HG02981 (cell line): ENCODE results near the gene ADGRL1.
"Not testable (repeated sequence)": the region's sequence is repeated elsewhere in the genome, so short reads cannot be mapped to it uniquely, and the experiment has no call there.

Experiments used
- ATAC-seq: cut with Tn5 transposase; IDR thresholded peaks from one replicate; pipeline ENCODE4 v1.9.1; 2021; ENCODE audit warnings: mild to moderate bottlenecking, moderate library complexity; ENCODE audit not compliant: unreplicated experiment

Gene ADGRL1

GRCh38 chr19:14221345-14221744 is 15.4 kb upstream of the ADGRL1 start:
- ATAC-seq, result not testable (repeated sequence)

GRCh38 chr19:14218620-14219330 is 12.8 kb upstream of the ADGRL1 start:
- ATAC-seq, result no peak

- ATAC-seq, result not testable (repeated sequence)
These were observed 11.9 kb upstream of the ADGRL1 start for GRCh38 chr19:14217886-14218285.

GRCh38 chr19:14214580-14214979 is 8.6 kb upstream of the ADGRL1 start:
- ATAC-seq, result no peak

- not testable (repeated sequence) for ATAC-seq
These were observed 4.2 kb upstream of the ADGRL1 start for GRCh38 chr19:14210182-14210581.

GRCh38 chr19:14209401-14209800 is 3.4 kb upstream of the ADGRL1 start:
- not testable (repeated sequence) for ATAC-seq

- not testable (repeated sequence) for ATAC-seq
These were observed 2.5 kb upstream of the ADGRL1 start for GRCh38 chr19:14208496-14208895.

GRCh38 chr19:14207796-14208195 is 1.8 kb upstream of the ADGRL1 start:
- not testable (repeated sequence) for ATAC-seq

GRCh38 chr19:14206737-14207726 is 1.1 kb upstream of the ADGRL1 start:
- not testable (repeated sequence) for ATAC-seq

- not testable (repeated sequence) for ATAC-seq
These were observed 339 bp upstream of the ADGRL1 start for GRCh38 chr19:14206308-14206707.

GRCh38 chr19:14204676-14205451 is 1.1 kb downstream of the ADGRL1 start:
- ATAC-seq, result not testable (repeated sequence)

GRCh38 chr19:14204219-14204618 is 1.8 kb downstream of the ADGRL1 start:
- ATAC-seq, result not testable (repeated sequence)

GRCh38 chr19:14203788-14204187 is 2.2 kb downstream of the ADGRL1 start:
- ATAC-seq, result not testable (repeated sequence)

GRCh38 chr19:14203177-14203576 is 2.8 kb downstream of the ADGRL1 start:
- ATAC-seq, result no peak

- not testable (repeated sequence) for ATAC-seq
These were observed 4.5 kb downstream of the ADGRL1 start for GRCh38 chr19:14201481-14201880.

GRCh38 chr19:14200147-14200841 is 5.7 kb downstream of the ADGRL1 start:
- ATAC-seq, result not testable (repeated sequence)

GRCh38 chr19:14198384-14199376 is 7.3 kb downstream of the ADGRL1 start:
- ATAC-seq, result no peak

- no peak for ATAC-seq
These were observed 8.1 kb downstream of the ADGRL1 start for GRCh38 chr19:14197882-14198281.

GRCh38 chr19:14197288-14197687 is 8.7 kb downstream of the ADGRL1 start:
- not testable (repeated sequence) for ATAC-seq
